Stimulated activated CD8-positive, alpha-beta memory T cell treated with anti-CD3 and anti-CD28 coated beads, Interleukin-7, amount 100 ng/mL, for 48 hours (primary cell): ENCODE measurements around the gene C18orf63.
"Not testable (repeated sequence)": the region's sequence is repeated elsewhere in the genome, so short reads cannot be mapped to it uniquely, and the experiment has no call there.

ENCODE experiments used
- DNase-seq, 2 donors: peaks; one replicate each; pipeline ENCODE4 v3.0.0-alpha.2; 2020; ENCODE audit warnings: low read depth in 1 of 2; ENCODE audit errors: extremely low read depth in 1 of 2

The C18orf63 gene

DNA sequence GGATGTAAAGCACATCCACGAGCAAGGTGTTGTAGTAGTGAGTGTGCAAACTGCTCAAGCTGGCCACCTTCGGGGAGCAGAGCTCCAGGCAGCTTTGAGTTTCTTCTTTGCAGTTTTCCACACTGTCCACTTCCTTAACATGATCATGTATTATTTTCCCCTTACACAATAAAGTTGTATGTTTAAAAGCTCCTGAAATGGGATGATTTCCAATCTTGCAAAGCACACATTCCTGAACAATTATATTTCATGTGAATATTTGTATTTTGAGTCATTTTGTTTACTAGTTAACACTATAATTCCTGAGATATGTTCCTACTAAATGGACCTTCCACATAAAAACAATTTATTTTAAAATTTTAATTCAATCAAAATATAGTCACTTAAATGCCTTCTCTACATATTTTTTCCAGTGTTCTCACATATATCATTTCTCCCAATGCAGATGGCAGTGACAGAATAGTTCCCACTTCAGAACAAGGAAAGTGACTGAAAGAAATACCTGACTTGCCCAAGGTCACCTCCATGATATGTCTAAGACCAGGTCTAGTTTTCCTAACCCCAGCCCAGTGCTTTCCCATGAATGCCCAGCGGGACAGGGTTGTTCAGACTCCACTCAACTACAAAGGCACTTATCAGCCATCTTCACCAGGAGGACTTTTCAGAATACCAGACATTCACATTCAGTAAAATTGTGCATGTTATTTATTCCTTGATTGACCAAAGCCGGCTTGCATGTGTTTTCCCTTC, 29.4 kb upstream of the C18orf63 start:
- no peak for DNase-seq

DNA sequence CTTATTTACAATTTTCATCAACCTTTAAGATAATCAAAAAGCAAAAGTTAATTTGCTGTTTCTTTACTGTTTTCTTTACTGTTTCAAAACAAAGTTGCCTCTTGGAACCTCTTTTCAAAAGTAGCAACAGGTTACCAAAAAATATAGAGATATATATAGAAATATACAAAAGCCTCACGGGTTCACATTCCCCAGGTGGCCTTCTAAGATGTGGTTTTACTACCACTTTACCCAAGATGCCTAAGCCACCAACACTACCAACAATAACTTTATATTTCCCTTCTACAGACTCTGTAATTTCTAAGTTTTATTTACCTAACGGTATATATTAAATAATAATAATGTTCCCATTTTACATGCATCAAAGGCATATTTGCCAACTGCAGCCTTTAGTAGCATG, 28.8 kb upstream of the C18orf63 start:
- no peak for DNase-seq

- no peak for DNase-seq
Measured at GRCh38 chr18:74288041-74288440, 27.6 kb upstream of the C18orf63 start.

DNA sequence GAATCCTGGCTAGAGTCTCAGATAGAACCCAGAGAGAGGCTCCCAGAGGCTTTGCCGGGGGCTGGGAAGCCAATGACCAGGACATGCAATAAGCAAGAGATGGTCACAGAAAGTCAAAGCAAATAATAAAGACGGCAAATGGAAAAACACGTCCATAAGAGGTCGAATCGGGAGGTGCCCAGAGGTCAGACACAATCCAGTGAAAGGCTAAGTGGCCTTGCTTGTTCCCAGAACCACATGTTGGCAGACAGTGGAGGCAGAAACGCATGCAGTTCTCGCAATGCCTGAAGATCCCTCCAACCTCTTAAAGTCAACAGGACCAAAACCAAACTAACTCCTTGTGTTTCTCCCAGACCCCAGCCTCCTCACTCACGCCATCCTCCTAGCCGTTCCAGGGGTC, 26.9 kb upstream of the C18orf63 start:
- no peak for DNase-seq

DNA sequence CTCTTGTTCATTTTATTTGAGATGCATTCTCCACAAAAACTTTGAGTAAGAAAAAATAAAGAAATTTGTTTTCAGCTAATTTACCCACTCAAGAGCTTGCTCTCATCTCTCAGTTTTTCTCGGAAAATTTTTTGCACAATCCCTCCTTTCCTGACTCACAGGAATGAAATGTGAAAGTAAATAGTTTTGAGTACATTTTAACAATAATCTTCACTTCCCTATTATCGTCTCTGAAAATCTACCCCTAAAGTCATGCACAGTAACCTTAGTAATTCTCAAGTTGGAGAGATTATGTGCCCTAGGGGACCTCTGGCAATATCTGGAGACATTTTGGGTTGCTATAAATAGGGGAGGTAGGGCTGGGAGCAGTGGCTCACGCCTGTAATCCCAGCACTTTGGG, 26.5 kb upstream of the C18orf63 start:
- no peak for DNase-seq

GRCh38 chr18:74290021-74290420, 25.6 kb upstream of the C18orf63 start:
- DNase-seq, result no peak

DNA sequence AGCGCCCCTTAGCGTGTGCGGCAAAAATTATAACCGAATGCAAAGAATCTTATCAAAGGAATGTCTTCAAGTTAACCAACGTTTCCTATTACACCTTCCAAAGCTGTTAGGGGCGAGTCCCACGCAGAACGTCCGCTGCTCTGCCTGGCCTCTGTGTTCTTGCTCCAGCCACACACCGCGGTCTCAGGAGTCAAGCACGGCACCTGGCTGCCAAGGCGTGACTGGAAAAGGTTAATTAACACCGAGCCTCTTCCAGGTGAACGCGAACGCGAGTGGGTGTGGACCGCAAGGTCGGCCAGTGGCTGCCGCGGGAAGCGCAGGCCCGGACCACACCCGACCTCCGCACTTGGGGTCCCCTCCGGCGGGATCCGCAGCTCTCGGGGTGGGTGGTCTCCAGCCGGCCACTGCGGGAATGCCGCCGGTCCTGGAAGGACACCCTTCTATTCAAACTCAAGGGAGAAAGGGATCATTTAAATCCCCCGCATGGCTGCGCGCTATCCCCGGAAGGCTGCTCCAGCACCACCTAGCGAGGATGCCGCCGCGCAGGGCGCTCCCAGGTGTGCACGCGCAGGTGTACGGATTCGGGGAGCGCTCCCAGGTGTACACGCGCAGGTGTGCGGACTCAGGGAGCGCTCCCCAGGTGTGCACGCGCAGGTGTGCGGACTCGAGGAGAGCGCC, 24.7 kb upstream of the C18orf63 start:
- DNase-seq, result no peak

DNA sequence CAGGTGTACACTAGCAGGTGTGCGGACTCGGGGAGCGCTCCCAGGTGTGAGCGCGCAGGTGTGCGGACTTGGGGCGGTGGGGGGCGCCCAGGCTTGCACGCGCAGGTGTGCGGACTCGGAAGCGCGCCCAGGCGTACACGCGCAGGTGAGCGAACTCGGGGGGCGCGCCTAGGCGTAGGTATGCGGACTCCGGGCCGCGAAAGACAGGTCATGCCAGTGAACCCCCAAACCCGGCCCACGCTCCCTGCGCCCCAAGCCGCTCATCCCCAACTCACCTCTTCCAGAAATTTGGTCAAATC, 24.2 kb upstream of the C18orf63 start:
- no peak for DNase-seq

DNA sequence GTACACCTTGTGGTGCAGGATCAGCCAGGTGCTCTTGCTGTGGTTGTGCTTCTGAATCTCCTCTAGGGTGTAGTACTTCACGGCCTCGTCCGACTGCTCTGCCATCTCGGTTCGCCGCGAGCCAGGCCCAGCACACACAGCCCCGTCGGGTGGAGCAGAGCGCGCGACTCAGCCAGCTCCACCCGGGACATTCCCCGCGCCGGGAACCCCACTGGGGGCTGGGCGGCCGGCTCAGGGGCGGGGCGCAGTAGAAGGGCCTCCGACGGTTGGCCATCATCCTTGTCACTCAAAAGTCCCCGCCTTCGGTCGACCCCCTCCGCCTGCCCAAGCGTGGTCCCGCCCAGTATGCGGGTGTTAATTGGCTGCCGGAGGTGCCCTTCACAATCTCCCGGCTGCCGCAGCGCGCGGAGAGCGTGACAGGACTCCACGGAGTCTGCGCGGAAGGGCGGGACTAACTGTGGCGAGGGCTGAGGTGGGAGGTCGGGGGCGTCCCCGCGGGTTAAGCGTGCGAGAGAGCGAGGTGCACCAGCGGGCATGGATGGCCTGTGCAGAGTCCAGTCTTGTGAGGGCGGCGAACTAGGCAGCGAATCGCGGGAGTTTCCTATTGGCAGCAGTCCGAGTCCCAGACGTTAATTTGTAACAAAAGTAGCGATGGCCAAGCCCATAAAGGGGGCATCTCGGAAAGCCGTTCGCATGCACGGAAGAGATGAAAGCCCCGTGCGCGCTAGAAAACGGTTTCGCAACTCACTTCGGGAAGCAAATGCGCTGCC, 23.7 kb upstream of the C18orf63 start, which contains the start of gene CYB5A:
CYB5A (minus strand) TSS at position 193 of the 770 bp plus-strand sequence; CDS start at position 105, 88 bp downstream.
- DNase-seq, result peak; percentile 95 to 96

- no peak for DNase-seq
Measured at GRCh38 chr18:74292541-74292858, 23.1 kb upstream of the C18orf63 start.

GRCh38 chr18:74292982-74293381, 22.7 kb upstream of the C18orf63 start:
- not testable (repeated sequence) for DNase-seq

DNA sequence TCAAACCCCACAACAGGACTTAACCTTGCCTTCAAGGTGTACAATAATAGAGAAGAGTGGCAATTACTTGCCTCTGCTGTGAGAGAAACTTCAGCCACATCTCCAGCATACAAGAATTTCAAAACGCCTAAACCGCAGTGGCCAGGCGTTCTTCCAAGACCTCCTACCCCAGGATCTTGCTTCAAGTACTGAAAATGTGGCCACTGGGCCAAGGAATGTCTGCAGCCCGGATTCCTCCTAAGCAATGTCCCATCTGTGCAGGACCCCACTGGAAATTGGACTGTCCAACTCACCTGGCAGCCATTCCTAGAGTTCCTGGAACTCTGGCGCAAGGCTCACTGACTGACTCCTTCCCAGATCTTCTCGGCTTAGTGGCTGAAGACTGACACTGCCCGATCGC, 21.1 kb upstream of the C18orf63 start:
- DNase-seq, result no peak

DNA sequence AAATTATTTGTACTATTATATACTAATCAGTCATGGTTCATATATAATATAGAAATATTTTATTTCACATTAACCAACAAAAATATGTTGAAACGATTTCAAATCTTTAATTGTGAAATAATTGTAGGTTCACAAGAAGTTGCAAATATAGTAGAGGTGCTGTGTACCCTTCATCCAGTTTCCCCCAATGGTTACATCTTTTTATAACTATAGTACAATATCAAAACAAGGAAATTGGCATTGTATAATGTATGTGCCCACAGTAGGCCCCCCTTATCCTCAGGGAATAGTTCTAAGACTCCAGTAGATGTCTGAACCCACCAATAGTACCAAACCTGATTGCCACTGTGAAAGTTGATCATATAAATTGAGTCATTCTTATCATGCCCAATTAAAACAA, 16.5 kb upstream of the C18orf63 start:
- no peak for DNase-seq

- DNase-seq, result no peak
Measured at GRCh38 chr18:74299746-74300145, 15.9 kb upstream of the C18orf63 start.

DNA sequence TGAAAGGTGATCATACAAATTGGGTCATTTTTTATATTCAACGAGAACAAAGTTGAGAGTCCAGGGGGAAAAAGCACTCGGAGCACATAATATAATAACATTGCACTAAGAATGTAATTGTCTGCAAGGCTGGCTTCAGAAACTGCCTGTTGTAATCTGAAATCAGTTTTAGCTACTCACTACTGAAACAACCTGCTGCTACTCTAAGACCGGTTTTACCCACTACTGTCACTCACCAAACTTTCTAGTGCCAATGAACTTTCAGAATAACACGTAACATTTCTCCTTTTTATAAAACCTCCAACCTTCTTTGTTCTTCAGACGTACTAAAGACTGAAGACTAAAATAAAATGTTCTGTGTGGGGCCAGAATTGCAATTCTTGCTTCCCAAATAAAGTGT, 12.3 kb upstream of the C18orf63 start:
- DNase-seq, result no peak

DNA sequence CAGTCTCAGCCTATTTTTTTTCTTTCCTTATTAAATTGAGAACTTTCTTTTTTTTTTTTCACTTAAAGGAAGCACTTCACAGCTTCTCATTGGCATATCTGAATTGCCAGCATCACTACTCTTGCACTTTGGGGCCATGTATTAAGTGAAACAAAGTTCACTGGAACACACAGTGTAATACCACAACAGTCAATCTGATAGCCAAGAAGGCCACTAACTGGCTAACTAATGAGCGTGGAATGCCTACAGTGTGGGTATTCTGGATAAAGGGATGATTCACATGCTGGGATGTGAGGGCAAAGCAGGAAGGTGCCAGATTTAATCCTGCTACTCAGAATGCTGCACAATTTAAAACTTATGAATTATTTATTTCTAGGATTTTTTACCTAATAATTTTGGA, 11.7 kb upstream of the C18orf63 start:
- no peak for DNase-seq

GRCh38 chr18:74310411-74310810, 5.2 kb upstream of the C18orf63 start:
- DNase-seq, result no peak

DNA sequence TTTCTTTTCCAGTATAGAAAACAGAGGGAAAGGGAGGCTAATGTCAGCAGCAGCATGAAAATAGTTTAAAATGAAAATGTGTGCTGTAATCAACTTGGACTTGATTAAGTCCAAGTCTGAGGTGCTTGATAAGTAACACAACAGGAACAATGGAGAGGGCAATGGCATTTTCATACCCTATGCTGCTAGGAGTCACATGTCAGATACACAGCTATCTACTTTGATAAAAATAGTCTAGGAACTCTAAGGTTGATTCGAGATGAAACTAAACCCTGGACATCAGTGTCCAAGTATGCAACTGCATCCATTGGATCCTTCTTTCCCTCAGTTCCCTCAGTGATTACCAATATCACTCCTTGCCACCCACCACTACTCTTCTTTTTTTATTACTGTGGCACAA, 4.6 kb upstream of the C18orf63 start:
- no peak for DNase-seq

GRCh38 chr18:74314759-74315463, 728 bp upstream of the C18orf63 start:
- no peak for DNase-seq

DNA sequence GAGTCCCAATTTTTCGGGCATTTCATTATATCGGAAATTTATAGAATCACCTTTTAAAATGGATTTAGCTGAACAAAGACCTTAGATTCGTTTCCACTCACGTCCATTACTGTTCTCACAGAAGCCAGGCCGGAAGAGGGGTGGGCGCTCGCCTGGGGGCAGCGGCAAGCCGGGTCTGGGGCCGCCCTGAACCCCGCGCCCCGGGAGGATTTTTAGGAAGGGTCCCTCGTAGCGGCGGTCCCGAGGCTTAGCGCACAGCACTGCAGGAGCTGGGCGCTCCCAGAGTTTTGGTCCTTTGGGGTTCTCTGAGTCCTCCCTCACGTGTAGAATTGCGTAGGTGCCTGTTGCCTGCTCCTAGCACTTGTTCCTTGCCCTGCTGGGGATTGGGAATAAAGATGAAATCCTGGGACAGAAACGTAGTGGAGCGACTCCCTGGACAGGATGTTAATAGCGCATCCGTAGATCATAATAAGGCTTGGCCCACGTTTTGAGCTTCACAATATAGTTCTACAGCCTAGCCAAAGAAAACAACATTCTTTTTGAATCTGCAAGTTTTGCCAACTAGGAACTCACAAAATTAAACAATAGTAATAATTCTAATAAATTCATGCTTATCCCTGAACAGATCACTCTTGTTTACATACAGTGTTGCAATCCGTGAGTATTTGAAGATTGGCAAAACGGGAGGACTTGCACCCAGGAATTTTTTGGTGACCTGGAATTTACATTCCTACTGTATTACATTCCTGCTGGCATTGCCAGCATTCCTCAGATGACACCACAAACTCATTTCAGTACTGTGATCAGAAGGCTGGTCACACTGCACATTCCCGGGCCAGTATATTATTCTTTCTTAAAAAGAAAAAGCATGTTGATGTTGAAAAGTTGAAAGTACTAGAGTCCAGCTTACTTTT, 875 bp downstream of the C18orf63 start:
- no peak for DNase-seq
